Heart left ventricle (tissue), 16 donors: ENCODE results near the gene PRDM8. TPM values are rescaled to one million over a fixed set of nuclear protein-coding genes. Genes with fewer than 3 reads are reported as not detected.

Experiments used
- ATAC-seq, 4 donors: fragments of 200-7000 bp; cut with Tn5 transposase; one replicate each; pipeline ENCODE4 v1.9.1; 2020 to 2022; ENCODE audit warnings: moderate library complexity in 4 of 4, mild to moderate bottlenecking in 3 of 4, moderate number of reproducible peaks in 1 of 4
- DNase-seq, 5 donors: peaks; one replicate each; pipeline ENCODE4 v3.0.0-alpha.2; 2020
- H3K27ac ChIP-seq, 12 donors: fragments of 200-600 bp; sonication (generic) in 4 of 12; one replicate each; pipeline versions ENCODE4 v1.5.0 to v1.8.0; 2016 to 2022; ENCODE audit warnings: mild to moderate bottlenecking in 2 of 12
- H3K27me3 ChIP-seq, 9 donors: fragments of 200-600 bp; sonication (generic) in 2 of 9; one replicate each; pipeline versions ENCODE4 v1.5.1 to v1.8.0; 2016 to 2022; ENCODE audit warnings: mild to moderate bottlenecking in 3 of 9
- H3K36me3 ChIP-seq, 9 donors: fragments of 200-600 bp; sonication (generic) in 2 of 9; one replicate each; pipeline versions ENCODE4 v1.5.0 to v1.8.0; 2018 to 2022; ENCODE audit warnings: mild to moderate bottlenecking in 2 of 9
- H3K4me1 ChIP-seq, 12 donors: fragments of 200-600 bp; sonication (generic) in 4 of 12; one replicate each; pipeline versions ENCODE4 v1.5.0 to v1.8.0; 2016 to 2022; ENCODE audit warnings: mild to moderate bottlenecking in 3 of 12
- H3K4me3 ChIP-seq, 12 donors: fragments of 200-600 bp; sonication (generic) in 4 of 12; one replicate each; pipeline versions ENCODE4 v1.5.0 to v1.8.0; 2017 to 2022; ENCODE audit warnings: mild to moderate bottlenecking in 9 of 12, moderate library complexity in 4 of 12
- H3K9me3 ChIP-seq, 12 donors: fragments of 200-600 bp; sonication (generic) in 4 of 12; one replicate each; pipeline versions ENCODE4 v1.5.0 to v1.8.0; 2016 to 2022; ENCODE audit warnings: mild to moderate bottlenecking in 1 of 12
- POLR2A ChIP-seq, 2 donors: fragments of 450-650 bp; IDR thresholded peaks; one replicate each; pipeline ENCODE4 v1.6.1; 2017; ENCODE audit warnings: antibody characterized with exemption in 2 of 2, mild to moderate bottlenecking in 2 of 2, moderate library complexity in 2 of 2
- WGBS, 4 donors: extraction: QIAGEN DNeasy Blood & Tissue Kit in 2 of 4; methylation state at CpG; one replicate each; pipeline versions ENCODE4 v1.1.5 to v1.1.7; 2013 to 2018; 5-methylcytosine and 5-hydroxymethylcytosine counted together
- intact Hi-C, 10 donors: fragments of 100-400 bp; cut with DNase I; formaldehyde crosslinking; loops; one replicate each; pipeline versions ENCODE4 v1.11.1 to v1.14.2; 2022
- polyA plus RNA-seq, 2 donors: library from polyadenylated mRNA; stranded (reverse); fragments of 200-250 nt; gene quantifications; one replicate each; pipeline ENCODE4 v1.2.3, GENCODE V29; 2013
- total RNA-seq, 9 donors: library from RNA; depleted of rRNA in 2 of 9; stranded (reverse); fragments of >200 nt in 2 of 9; fragmentation: NEBNext Ultra II Directional in 3 of 9; extraction: Animal tissue kit (Norgen Biotek cat#: 25700) in 3 of 9; gene quantifications; one replicate each; pipeline versions ENCODE4 v1.1.0 to v1.2.4, GENCODE V29; 2016 to 2023
- TF ChIP-seq, protein P1 (sequence below), 12 donors: fragments of 200-600 bp; sonication (generic) in 4 of 12; IDR thresholded peaks; one replicate each; pipeline versions ENCODE4 v1.5.0 to v1.8.0; 2018 to 2022; ENCODE audit warnings: antibody characterized with exemption in 12 of 12, mild to moderate bottlenecking in 5 of 12
- donor health status: ischemic (EF 13 %, LVEDD 7.1; RV severe dilation, severe dysfunction).
- donor health status: healthy with polysubstance abuse.
- donor health status: DM: no; HTN: yes; CAD: no.
- donor health status: DM: no; HTN: no; CAD: no.
- donor health status: ischemic (EF 25% LVEDD 6.9; RV normal size, moderate dysfunction).
- donor health status: ischemic (EF 25% LVEDD 5.7; RV mildly dilated, moderate dysfunction).
- donor health status: healthy.
- donor health status: DM: yes; HTN: yes; CAD: no.
- donor health status: ischemic (EF 35%, LVEDD 5.7; RV mildly dilated, moderate dysfunction).
- donor health status: nonischemic (EF 11% LVEDD 7.7; RV severe dilation, severe dysfunction).
- donor health status: DM: yes; HTN: yes; CAD: no.
- donor health status: PGD.
- donor health status: ischemic (EF 29% LVEDD 5.4; RV normal size, mild dysfunction).
- donor health status: nonischemic (EF 23%, LVEDD 6.1; RV moderate dilation, normal function).

PRDM8 gene
- total and polyA plus RNA-seq, 11 donors: 0.26 to 1.9 (median 0.80) TPM

DNA sequence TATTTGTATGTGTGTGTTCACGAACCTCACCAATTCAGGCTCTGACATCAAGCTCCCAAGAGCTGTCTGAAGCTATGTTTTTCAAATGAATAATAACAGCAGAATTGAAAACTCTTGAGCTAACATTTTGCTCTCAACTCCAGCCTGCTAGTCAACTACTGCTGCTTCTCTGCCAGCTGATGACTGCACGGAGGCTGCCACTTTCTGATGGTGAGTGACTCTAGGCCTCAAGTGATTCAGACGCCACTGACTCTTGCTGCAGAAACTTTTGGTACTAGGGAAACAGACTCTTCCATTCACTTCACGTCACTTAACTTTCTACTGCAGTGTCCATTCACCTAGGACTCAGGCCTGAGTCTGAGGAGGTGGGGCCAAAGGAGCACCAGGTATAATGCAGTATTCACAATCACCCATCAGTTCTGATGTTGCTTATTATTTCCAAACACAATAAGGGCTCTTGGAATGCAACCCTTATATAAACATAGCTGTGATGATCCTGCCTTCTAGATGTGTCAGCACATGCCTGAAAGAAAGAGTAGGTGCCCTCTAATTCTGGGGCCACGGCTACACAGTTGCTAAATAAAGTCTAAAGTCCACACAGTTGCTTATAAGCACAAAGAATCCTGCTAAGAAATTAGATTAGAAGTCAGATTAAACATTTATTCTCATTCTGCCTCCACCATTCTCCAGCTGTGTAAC, 16.0 kb downstream of the PRDM8 start:
- DNase-seq: no peak
- peaks cover 0 to 40% (median 0%) of the 10 kb centered on the region in 9 donors for H3K27me3 ChIP-seq
- no peaks in the 10 kb centered on the region for H3K4me1 ChIP-seq
- H3K9me3 ChIP-seq: no peaks in the 10 kb centered on the region
- no peaks in the 10 kb centered on the region for H3K36me3 ChIP-seq
- intact Hi-C loops: loop anchor here in 6 of 10 donors (2.0 to 10.0 kb wide), 6 partner anchors 112 to 1260 kb away; no protein-coding TSS in a partner anchor
- TF ChIP-seq POLR2A (IDR thresholded peaks at IDR 0.05): no peak
- TF ChIP-seq, protein P1, sequence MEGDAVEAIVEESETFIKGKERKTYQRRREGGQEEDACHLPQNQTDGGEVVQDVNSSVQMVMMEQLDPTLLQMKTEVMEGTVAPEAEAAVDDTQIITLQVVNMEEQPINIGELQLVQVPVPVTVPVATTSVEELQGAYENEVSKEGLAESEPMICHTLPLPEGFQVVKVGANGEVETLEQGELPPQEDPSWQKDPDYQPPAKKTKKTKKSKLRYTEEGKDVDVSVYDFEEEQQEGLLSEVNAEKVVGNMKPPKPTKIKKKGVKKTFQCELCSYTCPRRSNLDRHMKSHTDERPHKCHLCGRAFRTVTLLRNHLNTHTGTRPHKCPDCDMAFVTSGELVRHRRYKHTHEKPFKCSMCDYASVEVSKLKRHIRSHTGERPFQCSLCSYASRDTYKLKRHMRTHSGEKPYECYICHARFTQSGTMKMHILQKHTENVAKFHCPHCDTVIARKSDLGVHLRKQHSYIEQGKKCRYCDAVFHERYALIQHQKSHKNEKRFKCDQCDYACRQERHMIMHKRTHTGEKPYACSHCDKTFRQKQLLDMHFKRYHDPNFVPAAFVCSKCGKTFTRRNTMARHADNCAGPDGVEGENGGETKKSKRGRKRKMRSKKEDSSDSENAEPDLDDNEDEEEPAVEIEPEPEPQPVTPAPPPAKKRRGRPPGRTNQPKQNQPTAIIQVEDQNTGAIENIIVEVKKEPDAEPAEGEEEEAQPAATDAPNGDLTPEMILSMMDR (IDR thresholded peaks at IDR 0.05): no peak
- no peak overlapping the region for H3K4me3 ChIP-seq
- 82 to 89% (median 85%) methylated on average over 5 of the region's 5 CpGs for WGBS, 4 donors
- no peak overlapping the region for H3K27ac ChIP-seq
- ATAC-seq: no peak

GRCh38 chr4:80215449-80216052, 18.2 kb downstream of the PRDM8 start:
- Histone ChIP-seq H3K27me3 (peaks cover 0 to 41% (median 5%) of the 10 kb centered on the region in 9 donors), H3K9me3 (no peaks in the 10 kb centered on the region), H3K4me3 (no peak overlapping the region), H3K27ac (peak overlapping the region in 2 of 12 donors; percentile 8 to 10), H3K4me1 (no peaks in the 10 kb centered on the region), H3K36me3 (no peaks in the 10 kb centered on the region)
- WGBS, 4 donors: 5 to 10% (median 7%) methylated on average over 5 of the region's 5 CpGs
- intact Hi-C loops: loop anchor here in 9 of 10 donors (1.0 to 10.0 kb wide), 9 partner anchors 109 to 1263 kb away; no protein-coding TSS in a partner anchor
- TF ChIP-seq, protein P1 (IDR thresholded peaks at IDR 0.05): peak; percentile 63 to 79 (median 73)
- TF ChIP-seq POLR2A (IDR thresholded peaks at IDR 0.05): no peak
- DNase-seq (no peak), ATAC-seq (peak in 1 of 4 donors; percentile 51)

DNA sequence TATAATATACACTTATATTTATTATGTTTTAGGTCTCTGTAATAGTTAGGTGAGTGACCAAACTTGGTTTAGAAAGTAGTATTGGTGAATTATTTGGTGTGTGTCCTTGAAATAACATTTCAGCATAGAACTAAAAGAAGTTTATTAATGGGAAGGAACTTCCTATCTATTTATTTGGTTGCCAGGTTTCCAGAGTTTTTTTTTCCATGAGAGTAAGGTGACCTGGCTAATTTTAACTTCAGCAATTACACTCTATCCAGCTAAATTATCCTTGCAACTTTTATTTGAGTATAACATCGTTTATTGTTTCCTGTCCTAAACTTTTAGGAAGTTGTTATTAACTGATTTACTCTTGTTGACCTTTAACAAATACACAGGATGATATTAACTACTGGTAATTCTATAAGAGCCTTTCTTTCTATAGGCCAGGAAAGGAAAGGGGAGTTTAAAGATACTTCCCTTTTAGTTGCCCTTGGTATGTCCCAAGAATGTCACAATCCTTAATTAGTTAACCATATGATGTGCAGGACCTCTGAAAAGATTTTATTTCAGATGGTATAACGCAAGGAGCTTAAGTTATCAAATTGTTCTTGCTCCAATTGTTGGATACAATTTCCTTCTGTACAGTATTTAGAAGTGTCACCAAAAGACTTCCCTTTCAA, 18.9 kb downstream of the PRDM8 start:
- 22 to 30% (median 25%) methylated on average over 2 of the region's 2 CpGs for WGBS, 4 donors
- DNase-seq (no peak), ATAC-seq (peak in 1 of 4 donors; percentile 63)
- intact Hi-C loops: loop anchor here in 8 of 10 donors (5.0 to 10.0 kb wide), 7 partner anchors 109 to 1264 kb away; no protein-coding TSS in a partner anchor
- Histone ChIP-seq H3K27ac (peak overlapping the region in 2 of 12 donors; percentile 8 to 10), H3K4me1 (no peaks in the 10 kb centered on the region), H3K9me3 (no peaks in the 10 kb centered on the region), H3K4me3 (no peak overlapping the region), H3K27me3 (peaks cover 0 to 40% (median 11%) of the 10 kb centered on the region in 9 donors), H3K36me3 (no peaks in the 10 kb centered on the region)
- TF ChIP-seq POLR2A (IDR thresholded peaks at IDR 0.05): no peak
- TF ChIP-seq, protein P1 (IDR thresholded peaks at IDR 0.05): no peak
